HFF-Myc (cell line): ENCODE results near the gene ABLIM1.

Experiments used
- DNase-seq: peaks from one replicate; pipeline ENCODE4 v3.0.0-alpha.2; 2011; ENCODE audit warnings: low read depth; ENCODE audit errors: extremely low read depth
- H3K4me3 ChIP-seq: replicated peaks from 2 replicates; pipeline ENCODE4 v1.5.1; 2011; ENCODE audit warnings: low read depth, mild to moderate bottlenecking, control low read depth, low read length
- TF ChIP-seq, protein P1 (sequence below): IDR thresholded peaks from 2 replicates; pipeline ENCODE4 v1.5.1; 2012; ENCODE audit warnings: mild to moderate bottlenecking, low read depth, low read length, control low read depth; ENCODE audit errors: missing control alignments

Gene ABLIM1

DNA sequence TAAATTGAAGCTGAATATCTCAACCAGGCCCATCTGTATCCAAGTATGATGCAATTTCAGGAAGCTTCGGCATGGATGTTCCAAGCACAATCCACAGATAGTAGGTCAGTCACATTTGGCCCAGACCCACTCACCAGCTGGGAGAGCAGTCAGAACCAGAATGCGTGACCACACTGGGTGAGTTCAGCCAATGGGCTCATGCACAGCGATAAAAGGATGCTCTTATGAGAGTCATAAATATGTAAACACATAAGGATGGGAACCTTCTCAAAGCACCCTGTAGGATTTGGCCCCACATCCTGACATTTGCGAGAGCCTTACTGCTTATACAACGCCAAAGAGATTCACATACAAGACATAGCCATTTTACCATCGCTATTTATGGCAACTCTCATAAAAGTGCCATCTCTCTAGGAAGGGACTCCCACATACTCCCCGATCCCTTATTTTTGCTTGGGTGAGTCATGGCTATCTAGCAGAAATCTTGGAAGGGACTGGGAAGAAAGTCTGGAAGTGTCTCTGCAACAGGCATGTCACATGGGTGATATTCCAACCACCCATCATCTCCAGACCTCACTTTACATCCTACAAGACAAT lies 256.8 kb downstream of the ABLIM1 start:
- H3K4me3 ChIP-seq = no peak overlapping the region
- TF ChIP-seq, protein P1, sequence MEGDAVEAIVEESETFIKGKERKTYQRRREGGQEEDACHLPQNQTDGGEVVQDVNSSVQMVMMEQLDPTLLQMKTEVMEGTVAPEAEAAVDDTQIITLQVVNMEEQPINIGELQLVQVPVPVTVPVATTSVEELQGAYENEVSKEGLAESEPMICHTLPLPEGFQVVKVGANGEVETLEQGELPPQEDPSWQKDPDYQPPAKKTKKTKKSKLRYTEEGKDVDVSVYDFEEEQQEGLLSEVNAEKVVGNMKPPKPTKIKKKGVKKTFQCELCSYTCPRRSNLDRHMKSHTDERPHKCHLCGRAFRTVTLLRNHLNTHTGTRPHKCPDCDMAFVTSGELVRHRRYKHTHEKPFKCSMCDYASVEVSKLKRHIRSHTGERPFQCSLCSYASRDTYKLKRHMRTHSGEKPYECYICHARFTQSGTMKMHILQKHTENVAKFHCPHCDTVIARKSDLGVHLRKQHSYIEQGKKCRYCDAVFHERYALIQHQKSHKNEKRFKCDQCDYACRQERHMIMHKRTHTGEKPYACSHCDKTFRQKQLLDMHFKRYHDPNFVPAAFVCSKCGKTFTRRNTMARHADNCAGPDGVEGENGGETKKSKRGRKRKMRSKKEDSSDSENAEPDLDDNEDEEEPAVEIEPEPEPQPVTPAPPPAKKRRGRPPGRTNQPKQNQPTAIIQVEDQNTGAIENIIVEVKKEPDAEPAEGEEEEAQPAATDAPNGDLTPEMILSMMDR = no peak
- DNase-seq = peak; percentile 56

DNA sequence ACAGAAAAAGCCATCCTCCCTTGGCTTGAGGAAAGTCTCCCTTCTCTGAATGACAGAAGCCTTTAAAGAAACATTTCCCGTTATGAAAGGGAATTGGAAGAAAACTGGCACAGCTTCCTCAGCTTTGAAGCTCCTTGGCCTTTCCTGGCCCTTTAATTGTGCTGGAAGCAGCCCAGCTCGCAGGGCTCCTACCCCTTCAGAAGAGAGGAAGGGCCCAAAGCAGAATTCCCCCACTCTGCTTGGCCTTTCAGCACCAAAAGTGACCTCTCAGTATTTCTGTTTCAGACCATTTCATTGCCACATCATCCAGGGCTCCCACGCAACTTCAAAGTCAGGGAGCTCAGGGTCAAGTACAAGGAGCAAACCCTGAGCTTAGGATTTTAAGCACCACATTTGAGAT lies 258.0 kb downstream of the ABLIM1 start:
- TF ChIP-seq, protein P1 = no peak
- DNase-seq = no peak
- no peak overlapping the region for H3K4me3 ChIP-seq

DNA sequence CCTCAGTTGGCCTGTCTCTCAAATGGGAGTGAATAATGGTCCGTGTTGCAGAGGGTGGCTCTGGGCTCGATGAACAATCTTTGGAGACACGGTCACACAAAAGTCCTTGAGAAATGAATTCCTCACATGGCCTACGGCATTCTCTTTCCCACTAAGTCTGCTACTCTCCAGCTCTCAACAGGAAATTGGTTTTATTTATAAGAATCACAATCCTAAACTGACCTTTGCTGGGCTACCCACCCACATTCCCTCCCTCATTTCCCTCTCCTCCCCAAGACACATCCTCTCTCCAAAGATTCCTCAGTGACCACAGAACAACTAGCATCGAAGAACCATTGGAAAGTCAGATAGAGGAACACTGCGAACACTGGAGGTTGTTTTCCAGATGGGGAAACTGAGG lies 258.5 kb downstream of the ABLIM1 start:
- H3K4me3 ChIP-seq = no peak overlapping the region
- no peak for DNase-seq
- TF ChIP-seq, protein P1 = no peak

DNA sequence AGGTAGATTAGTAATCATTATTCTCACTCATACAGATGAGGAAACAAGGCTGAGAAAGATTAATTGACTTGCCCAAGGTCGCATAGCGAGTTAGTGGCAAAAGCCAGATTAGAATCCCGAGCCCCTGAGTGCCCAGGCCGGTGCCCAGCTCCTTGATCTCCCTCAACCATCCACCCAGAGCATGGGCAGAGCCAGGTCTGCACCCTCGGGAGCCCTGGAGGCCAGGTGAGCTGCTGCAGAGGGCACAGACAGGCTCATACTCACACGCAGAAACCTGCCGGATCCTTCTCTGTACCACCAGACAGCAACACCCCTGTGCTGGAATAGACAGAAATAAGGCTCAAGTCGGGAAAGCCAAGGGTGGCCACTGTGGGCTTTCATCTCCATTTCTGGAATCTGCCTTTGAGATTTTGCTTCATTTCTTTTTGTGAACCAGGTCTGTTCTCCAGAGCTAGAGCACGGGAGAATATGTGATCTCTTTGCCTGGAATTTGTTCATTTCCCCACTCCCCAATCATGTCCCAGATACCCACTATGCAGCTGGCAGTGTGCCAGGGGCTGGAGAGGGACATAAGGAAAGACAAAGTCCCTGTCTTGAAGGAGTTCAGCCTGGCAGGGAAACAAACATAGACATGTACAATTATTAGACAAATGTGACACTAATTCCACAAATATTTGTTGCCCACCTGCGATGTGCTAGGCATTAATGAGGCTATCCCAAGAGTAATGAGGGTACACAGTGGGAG lies 259.3 kb downstream of the ABLIM1 start:
- TF ChIP-seq, protein P1 = no peak
- no peak for DNase-seq
- H3K4me3 ChIP-seq = no peak overlapping the region

DNA sequence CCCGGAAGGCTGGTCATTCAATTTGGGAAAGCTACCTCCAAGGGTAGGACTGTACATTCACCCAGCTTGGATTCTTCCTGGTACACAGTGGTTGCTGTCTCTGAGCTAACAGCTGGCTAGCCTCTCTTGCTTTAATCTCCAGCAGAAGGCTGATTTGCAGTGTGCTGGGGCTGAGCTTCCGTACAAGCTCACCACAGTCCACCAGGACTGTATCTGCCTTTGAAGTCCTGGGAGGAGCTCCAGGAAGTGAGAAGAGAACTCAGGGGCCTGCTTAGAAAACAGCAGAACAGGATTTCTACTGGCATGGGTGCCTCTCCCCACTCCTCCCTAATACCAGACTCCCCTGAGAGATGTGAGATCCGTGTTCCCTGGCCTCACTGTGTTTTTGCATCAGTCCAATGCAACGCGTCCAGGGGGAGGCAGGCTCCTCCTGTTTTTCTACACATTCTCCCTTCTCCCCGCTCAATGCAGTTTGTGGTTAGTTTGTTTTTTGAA lies 260.4 kb downstream of the ABLIM1 start:
- TF ChIP-seq, protein P1 = no peak
- no peak for DNase-seq
- H3K4me3 ChIP-seq = no peak overlapping the region

DNA sequence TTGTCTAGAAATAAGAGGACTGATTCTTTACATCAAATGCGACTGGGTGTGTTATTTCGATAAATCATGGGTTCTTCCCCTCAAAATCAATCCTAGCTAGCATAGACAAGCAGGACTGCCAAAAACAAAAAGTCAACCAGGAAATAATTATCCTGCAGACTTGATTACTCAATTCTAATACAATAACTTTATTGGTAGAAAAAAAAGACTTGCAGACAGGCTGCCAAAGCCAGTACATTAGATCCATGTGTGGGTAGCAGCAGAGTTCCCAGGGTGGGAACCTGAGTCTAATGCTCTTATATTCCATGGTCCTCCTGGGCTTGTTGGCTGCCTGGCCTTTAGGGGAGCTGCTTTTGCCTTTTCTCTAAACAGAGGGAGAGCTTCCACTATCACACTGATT lies 261.6 kb downstream of the ABLIM1 start:
- no peak for DNase-seq
- no peak overlapping the region for H3K4me3 ChIP-seq
- TF ChIP-seq, protein P1 = no peak
